ENCODE measurements around the gene NDST4. TPM values are rescaled to one million over a fixed set of nuclear protein-coding genes. Genes with fewer than 3 reads are reported as not detected.

NDST4 gene
- total RNA-seq, 1 experiment from 2014 or later: not detected

GRCh38 chr4:114945616-114946015 is 167.8 kb downstream of the NDST4 start (continued):
- TF ChIP-seq CTCF (IDR thresholded peaks at IDR 0.05 in 2 of 3, conservative IDR thresholded peaks at IDR 0.05 in 1 of 3; ENCODE audit: borderline replicate concordance in 1 of 3, insufficient read depth in 1 of 3, low read depth in 2 of 3, low read length in 2 of 3) (no peak), FOSL1 (IDR thresholded peaks at IDR 0.05; ENCODE audit: low read depth) (no peak)

DNA sequence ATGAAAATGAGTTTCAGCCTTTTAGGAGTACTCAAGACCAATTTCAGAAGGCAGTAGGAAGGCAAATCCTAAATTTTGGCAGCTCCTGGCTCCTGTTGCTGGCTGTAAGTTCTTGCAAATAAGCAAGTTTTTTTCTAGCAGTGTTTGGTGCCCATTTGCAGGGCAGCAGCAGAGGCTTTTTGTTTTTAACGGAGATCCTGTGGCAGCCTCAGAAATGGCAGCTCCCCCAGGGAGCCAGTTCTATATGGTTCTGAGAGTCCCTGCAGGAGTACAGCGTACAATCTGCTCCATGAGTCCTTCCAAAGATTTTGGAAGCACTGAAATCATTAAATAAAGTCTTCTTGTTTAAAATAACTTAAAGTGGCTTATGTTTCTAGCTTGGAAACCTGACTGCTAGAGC is 171.9 kb downstream of the NDST4 start:
- DNase-seq (ENCODE audit: low read depth, low spot score): no peak
- no peak for TF ChIP-seq SRF (IDR thresholded peaks at IDR 0.05; ENCODE audit: low read depth)
- no peak for TF ChIP-seq EGR1 (IDR thresholded peaks at IDR 0.05; ENCODE audit: low read depth)
- no peak for TF ChIP-seq RAD21 (IDR thresholded peaks at IDR 0.05; ENCODE audit: low read depth)
- H3K9me2 ChIP-seq (ENCODE audit: insufficient read depth): no peaks in the 10 kb centered on the region
- no peaks in the 10 kb centered on the region for H3K36me3 ChIP-seq (ENCODE audit: control insufficient read depth in 1 of 2, insufficient read depth in 2 of 2, low read length in 2 of 2)
- H3K27ac ChIP-seq (ENCODE audit: low read depth, low read length): no peak overlapping the region
- POLR2A ChIA-PET: no interaction called here
- no peak for ATAC-seq
- no peaks in the 10 kb centered on the region for H3K9me3 ChIP-seq (ENCODE audit: control insufficient read depth in 1 of 2, insufficient read depth in 1 of 2, low read depth in 1 of 2, low read length in 2 of 2)
- H3K9ac ChIP-seq (ENCODE audit: low read length): no peak overlapping the region
- no TSS peak for BruUV-seq (replicated peaks)
- intact Hi-C loops (cut with micrococcal nuclease): no loop called here
- no peak overlapping the region for H2AFZ ChIP-seq (ENCODE audit: low read depth, low read length, poor library complexity, severe bottlenecking)
- H3K4me3 ChIP-seq (replicated peaks in 1 of 2; ENCODE audit: low read depth in 1 of 2, low read length in 2 of 2): no peak overlapping the region
- RAD21 ChIA-PET (ENCODE audit: low non-redundant PET in 1 of 2, low total read pairs in 2 of 2, uncharacterized antibody in 2 of 2, unreplicated experiment in 2 of 2): no interaction called here
- H4K20me1 ChIP-seq (ENCODE audit: insufficient read depth): no peaks in the 10 kb centered on the region
- no peaks in the 10 kb centered on the region for H3K4me1 ChIP-seq (ENCODE audit: control insufficient read depth in 1 of 2, insufficient read depth in 2 of 2, low read length in 2 of 2)
- no peaks in the 10 kb centered on the region for H3K27me3 ChIP-seq (ENCODE audit: insufficient read depth, low read length)
- no peak overlapping the region for H3K4me2 ChIP-seq (ENCODE audit: low read length)
- CTCF ChIA-PET: no interaction called here
- no peaks in the 10 kb centered on the region for H3K79me2 ChIP-seq (ENCODE audit: insufficient read depth, low read length)

GRCh38 chr4:114927881-114928280 is 185.5 kb downstream of the NDST4 start:
- Histone ChIP-seq H2AFZ (ENCODE audit: low read depth, low read length, poor library complexity, severe bottlenecking) (no peak overlapping the region), H4K20me1 (ENCODE audit: insufficient read depth) (no peaks in the 10 kb centered on the region), H3K4me1 (ENCODE audit: control insufficient read depth in 1 of 2, insufficient read depth in 2 of 2, low read length in 2 of 2) (no peaks in the 10 kb centered on the region), H3K9me3 (ENCODE audit: control insufficient read depth in 1 of 2, insufficient read depth in 1 of 2, low read depth in 1 of 2, low read length in 2 of 2) (no peaks in the 10 kb centered on the region), H3K9me2 (ENCODE audit: insufficient read depth) (no peaks in the 10 kb centered on the region), H3K9ac (ENCODE audit: low read length) (no peak overlapping the region), H3K36me3 (ENCODE audit: control insufficient read depth in 1 of 2, insufficient read depth in 2 of 2, low read length in 2 of 2) (no peaks in the 10 kb centered on the region), H3K4me3 (replicated peaks in 1 of 2; ENCODE audit: low read depth in 1 of 2, low read length in 2 of 2) (no peak overlapping the region), H3K27me3 (ENCODE audit: insufficient read depth, low read length) (no peaks in the 10 kb centered on the region), H3K79me2 (ENCODE audit: insufficient read depth, low read length) (no peaks in the 10 kb centered on the region), H3K4me2 (ENCODE audit: low read length) (no peak overlapping the region), H3K27ac (ENCODE audit: low read depth, low read length) (no peak overlapping the region)
- ChIA-PET POLR2A (no interaction called here), CTCF (no interaction called here), RAD21 (ENCODE audit: low non-redundant PET in 1 of 2, low total read pairs in 2 of 2, uncharacterized antibody in 2 of 2, unreplicated experiment in 2 of 2) (no interaction called here)
- no peak for DNase-seq (ENCODE audit: low read depth, low spot score)
- intact Hi-C loops (cut with micrococcal nuclease): no loop called here
- TF ChIP-seq POLR2A (IDR thresholded peaks at IDR 0.05; ENCODE audit: borderline replicate concordance, extremely low read depth, insufficient read depth, insufficient read length) (no peak), FOSL1 (IDR thresholded peaks at IDR 0.05; ENCODE audit: low read depth) (no peak), CEBPB (IDR thresholded peaks at IDR 0.05; ENCODE audit: low read depth) (no peak), ZFX (IDR thresholded peaks at IDR 0.05) (no peak), TCF7L2 (IDR thresholded peaks at IDR 0.05; ENCODE audit: borderline replicate concordance, extremely low read depth, insufficient read depth, insufficient read length) (no peak)
- TF ChIP-seq, protein P1, sequence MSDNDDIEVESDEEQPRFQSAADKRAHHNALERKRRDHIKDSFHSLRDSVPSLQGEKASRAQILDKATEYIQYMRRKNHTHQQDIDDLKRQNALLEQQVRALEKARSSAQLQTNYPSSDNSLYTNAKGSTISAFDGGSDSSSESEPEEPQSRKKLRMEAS (IDR thresholded peaks at IDR 0.05): no peak
- no TSS peak for BruUV-seq (replicated peaks)
- ATAC-seq: no peak

All from HCT116 (cell line).